ENCODE measurements around the gene OBP2A. TPM values are rescaled to one million over a fixed set of nuclear protein-coding genes. Genes with fewer than 3 reads are reported as not detected.

The OBP2A gene
- total and polyA plus RNA-seq, 4 donors, result 0.07 TPM; not detected in 3

- Histone ChIP-seq H3K9ac (ENCODE audit: insufficient read depth in 1 of 2, low read length in 2 of 2) (no peak overlapping the region), H3K9me3 (ENCODE audit: control insufficient read depth in 4 of 4, insufficient read depth in 3 of 4, low read length in 3 of 4) (peaks cover 0 to 3% (median 0%) of the 10 kb centered on the region in 4 donors), H3K27me3 (ENCODE audit: control insufficient read depth in 3 of 3, insufficient read depth in 3 of 3, low read length in 2 of 3) (no peaks in the 10 kb centered on the region), H3K4me1 (ENCODE audit: control insufficient read depth in 5 of 5, insufficient read depth in 5 of 5, low read length in 5 of 5) (no peaks in the 10 kb centered on the region), H3K4me3 (no peak overlapping the region), H3K36me3 (ENCODE audit: control insufficient read depth in 4 of 4, insufficient read depth in 4 of 4, low read length in 4 of 4) (no peaks in the 10 kb centered on the region), H3K27ac (ENCODE audit: low read depth in 1 of 2, low read length in 1 of 2) (no peak overlapping the region)
- DNase-seq (no peak), ATAC-seq (ENCODE audit: insufficient read depth, low FRiP score) (no peak)
- TF ChIP-seq CTCF (IDR thresholded peaks at IDR 0.05; ENCODE audit: control extremely low read depth, extremely low read depth), result no peak
- WGBS, 2 donors, result 70 to 81% methylated on average over 10 of the region's 10 CpGs
Observed at GRCh38 chr9:135579889-135580660, 34.1 kb downstream of the OBP2A start.

- DNase-seq, result no peak
- no peak overlapping the region for H3K27ac ChIP-seq (ENCODE audit: low read depth in 1 of 2, low read length in 1 of 2)
- WGBS, 2 donors, result 87 to 88% methylated on average over 11 of the region's 11 CpGs
Observed at GRCh38 chr9:135580664-135581380, 34.9 kb downstream of the OBP2A start.

GRCh38 chr9:135581636-135582426 lies 35.9 kb downstream of the OBP2A start:
- Histone ChIP-seq H3K4me3 (no peak overlapping the region), H3K36me3 (ENCODE audit: control insufficient read depth in 4 of 4, insufficient read depth in 4 of 4, low read length in 4 of 4) (no peaks in the 10 kb centered on the region), H3K4me1 (ENCODE audit: control insufficient read depth in 5 of 5, insufficient read depth in 5 of 5, low read length in 5 of 5) (no peaks in the 10 kb centered on the region), H3K9me3 (ENCODE audit: control insufficient read depth in 4 of 4, insufficient read depth in 3 of 4, low read length in 3 of 4) (no peaks in the 10 kb centered on the region), H3K9ac (ENCODE audit: insufficient read depth in 1 of 2, low read length in 2 of 2) (no peak overlapping the region), H3K27ac (ENCODE audit: low read depth in 1 of 2, low read length in 1 of 2) (no peak overlapping the region), H3K27me3 (ENCODE audit: control insufficient read depth in 3 of 3, insufficient read depth in 3 of 3, low read length in 2 of 3) (no peaks in the 10 kb centered on the region)
- 90 to 91% methylated on average over 18 of the region's 18 CpGs for WGBS, 2 donors
- no peak for TF ChIP-seq CTCF (IDR thresholded peaks at IDR 0.05; ENCODE audit: control extremely low read depth, extremely low read depth)
- ATAC-seq (ENCODE audit: insufficient read depth, low FRiP score) (no peak), DNase-seq (no peak)

More at GRCh38 chr9:135580664-135581380, 34.9 kb downstream of the OBP2A start:
- H3K27me3 ChIP-seq (ENCODE audit: control insufficient read depth in 3 of 3, insufficient read depth in 3 of 3, low read length in 2 of 3), result no peaks in the 10 kb centered on the region
- H3K9ac ChIP-seq (ENCODE audit: insufficient read depth in 1 of 2, low read length in 2 of 2), result no peak overlapping the region
- TF ChIP-seq CTCF (IDR thresholded peaks at IDR 0.05; ENCODE audit: control extremely low read depth, extremely low read depth), result no peak
- H3K36me3 ChIP-seq (ENCODE audit: control insufficient read depth in 4 of 4, insufficient read depth in 4 of 4, low read length in 4 of 4), result no peaks in the 10 kb centered on the region
- H3K9me3 ChIP-seq (ENCODE audit: control insufficient read depth in 4 of 4, insufficient read depth in 3 of 4, low read length in 3 of 4), result peaks cover 0 to 3% (median 0%) of the 10 kb centered on the region in 4 donors
- H3K4me1 ChIP-seq (ENCODE audit: control insufficient read depth in 5 of 5, insufficient read depth in 5 of 5, low read length in 5 of 5), result no peaks in the 10 kb centered on the region
- no peak for ATAC-seq (ENCODE audit: insufficient read depth, low FRiP score)
- no peak overlapping the region for H3K4me3 ChIP-seq
